ENCODE measurements around the gene FBXW5.
A peak's percentile ranks its signal among the peaks of the same experiment; 100 is the strongest.

Gene FBXW5

DNA sequence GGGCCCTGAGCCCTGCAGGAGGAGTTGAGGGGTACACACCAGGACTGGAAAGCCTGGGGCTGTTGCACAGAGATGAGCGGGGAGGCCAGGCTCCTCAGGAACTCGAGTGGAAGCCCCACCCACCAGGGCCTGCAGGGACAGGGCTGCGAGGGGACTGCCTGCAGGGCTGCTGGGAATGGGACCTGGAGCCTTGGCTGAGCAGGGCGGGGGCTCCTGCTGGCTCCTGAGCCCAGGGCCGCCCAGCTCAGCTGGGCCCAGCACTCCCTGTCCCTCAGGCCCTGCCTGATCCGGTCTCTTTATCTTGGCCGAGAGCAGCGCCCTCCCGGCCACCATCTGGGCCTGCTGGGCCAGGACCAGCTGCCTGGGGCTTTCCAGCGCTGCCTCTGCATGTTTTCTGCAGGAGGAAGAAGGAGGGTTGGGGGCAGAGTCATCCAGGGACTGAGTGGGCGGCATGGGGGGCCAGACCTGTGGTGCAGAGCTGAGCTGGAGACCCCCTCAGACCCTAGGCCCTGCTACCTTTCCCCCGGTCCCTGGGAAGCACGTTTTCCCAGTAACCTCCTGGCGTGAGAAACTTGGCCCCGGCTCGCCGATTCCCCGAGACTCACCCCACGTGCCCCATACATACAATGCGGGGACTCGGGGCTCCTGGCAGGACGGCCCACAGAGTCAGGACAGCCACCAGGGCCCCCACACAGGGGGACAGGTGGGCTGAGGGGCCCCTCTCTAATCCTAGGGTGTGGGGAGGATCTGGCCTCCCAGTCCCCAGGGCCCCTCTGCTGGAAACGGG lies 16.9 kb upstream of the FBXW5 start:
- DNase-seq (ENCODE audit: low spot score), result no peak

DNA sequence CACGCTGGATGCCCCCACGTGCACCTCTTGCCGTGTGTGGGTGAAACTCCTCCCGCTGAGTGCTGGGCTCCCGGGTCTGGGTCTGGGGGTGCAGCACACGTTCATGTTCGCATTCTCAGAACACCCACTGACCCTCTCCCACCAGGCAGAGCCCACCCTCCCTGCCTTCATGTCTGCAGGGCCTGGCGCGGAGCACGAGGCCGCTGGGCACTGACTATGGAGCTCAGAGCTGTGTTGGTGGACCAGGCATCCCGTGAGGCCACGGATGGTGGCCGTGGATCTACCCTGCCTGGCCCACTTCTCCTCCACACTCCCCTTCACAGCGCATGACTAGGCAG lies 16.4 kb upstream of the FBXW5 start:
- no peak for DNase-seq (ENCODE audit: low spot score)

DNA sequence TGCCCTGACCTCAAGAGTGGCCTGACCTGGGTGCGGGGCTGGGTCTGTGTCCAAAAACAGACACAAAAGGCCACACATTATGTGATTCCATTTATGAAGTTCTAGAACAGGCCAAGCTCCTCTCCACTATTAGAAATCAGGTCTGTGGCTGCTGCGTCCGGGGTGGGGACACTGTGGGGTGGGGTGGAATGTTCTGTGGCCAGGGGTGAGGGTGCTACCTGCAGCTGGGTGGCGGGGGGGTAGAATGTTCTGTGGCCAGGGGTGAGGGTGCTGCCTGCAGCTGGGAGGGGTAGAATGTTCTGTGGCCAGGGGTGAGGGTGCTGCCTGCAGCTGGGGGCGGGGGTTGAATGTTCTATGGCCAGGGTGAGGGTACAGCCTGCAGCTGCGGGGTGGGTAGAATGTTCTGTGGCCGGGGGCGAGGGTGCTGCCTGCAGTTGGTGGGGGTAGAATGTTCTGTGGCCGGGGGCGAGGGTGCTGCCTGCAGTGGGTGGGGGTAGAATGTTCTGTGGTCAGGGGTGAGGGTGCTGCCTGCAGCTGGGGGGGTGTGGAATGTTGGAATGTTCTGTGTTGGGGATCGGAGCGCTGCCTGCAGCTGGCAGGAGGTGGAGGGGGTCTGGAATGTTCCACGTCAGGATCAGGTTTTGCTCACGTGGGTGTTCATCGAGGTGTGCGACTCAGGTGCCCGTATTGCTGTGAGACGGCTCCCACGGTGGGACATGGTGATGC lies 15.8 kb upstream of the FBXW5 start:
- DNase-seq (ENCODE audit: low spot score), result no peak

DNA sequence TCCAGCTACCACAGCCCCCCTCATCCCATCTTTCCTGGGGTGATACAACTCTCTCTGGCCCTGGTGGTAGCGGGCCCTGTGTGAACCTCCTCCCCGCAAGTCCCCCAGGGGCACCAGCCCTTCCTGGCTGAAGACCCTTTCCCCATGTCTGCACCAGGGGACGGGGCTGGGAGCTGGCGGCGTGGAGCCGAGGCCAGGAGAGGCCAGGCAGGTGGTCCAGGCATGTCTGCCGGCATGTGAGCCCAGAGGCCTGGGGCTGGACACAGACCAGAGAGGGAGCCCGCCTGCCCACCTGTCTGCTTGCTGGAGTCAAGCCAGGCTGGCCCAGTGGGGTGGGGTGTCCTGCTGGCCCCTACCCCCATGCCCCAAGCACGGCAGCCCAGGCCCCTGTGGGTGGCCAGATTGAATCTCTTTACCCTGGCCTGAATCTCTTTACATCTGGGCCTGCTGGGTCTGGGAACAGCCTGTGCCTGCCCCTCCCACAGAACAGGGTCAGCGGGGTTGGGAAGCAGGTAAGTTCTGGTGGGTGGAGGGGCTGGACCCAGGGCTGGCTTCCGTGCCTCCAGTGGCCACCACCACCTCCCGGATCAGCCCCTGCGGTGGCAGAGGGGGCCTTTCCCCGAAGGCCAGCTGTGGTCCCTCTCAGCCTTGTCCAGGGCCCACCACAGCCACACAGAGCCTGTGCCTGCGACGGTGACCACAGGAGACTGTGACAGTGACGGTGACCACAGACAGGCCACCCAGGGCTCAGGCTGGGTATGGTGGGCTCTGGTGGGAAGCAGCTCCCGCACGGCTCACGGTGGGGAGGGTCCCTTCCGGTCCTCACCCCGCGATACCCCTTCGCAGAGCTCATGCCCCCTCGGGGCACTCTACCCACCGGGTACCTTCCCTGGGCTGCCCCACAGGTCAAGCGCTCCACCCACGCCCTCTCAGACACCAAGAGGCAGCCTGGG lies 14.6 kb upstream of the FBXW5 start:
- no peak for DNase-seq (ENCODE audit: low spot score)

DNA sequence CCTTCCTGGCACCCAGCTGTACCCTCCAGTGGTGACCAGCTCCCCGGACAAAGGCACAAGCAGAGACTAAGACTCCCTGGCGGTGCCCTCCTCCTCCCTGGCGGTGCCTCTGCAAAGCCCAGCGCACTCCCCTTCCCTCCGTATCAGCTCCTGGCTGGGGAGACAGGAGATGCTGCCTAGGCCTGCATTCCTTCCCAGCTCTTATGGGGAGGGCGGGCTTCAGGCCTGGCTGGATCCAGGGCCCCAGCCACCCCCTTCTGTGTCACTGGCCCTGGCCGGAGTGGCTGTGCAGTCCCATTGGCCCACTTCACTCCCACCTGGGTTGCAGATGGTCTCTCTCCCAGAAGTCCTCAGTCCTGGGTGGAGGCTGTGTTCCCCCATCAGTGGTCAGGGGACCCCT lies 13.9 kb upstream of the FBXW5 start:
- no peak for DNase-seq (ENCODE audit: low spot score)

DNA sequence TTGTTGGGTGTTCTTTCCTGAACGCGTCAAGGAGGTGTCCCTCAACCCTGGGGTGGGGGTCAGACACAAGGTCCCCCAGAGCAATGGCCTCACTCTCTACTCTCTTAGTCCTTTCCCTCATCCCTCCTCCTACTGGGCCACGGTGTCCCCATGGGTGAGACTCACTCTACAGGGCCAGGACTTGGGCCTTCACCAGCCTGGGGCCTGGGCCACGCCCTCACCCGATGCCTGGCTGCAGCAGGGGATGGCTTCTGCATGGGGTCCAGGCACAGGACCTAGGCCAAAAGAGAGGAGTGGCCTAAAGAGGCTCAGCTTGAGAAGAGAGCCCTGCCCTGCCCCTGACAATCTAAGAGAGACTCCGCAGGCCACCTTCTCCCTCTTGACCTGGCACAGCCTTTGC lies 13.4 kb upstream of the FBXW5 start:
- DNase-seq (ENCODE audit: low spot score), result no peak

DNA sequence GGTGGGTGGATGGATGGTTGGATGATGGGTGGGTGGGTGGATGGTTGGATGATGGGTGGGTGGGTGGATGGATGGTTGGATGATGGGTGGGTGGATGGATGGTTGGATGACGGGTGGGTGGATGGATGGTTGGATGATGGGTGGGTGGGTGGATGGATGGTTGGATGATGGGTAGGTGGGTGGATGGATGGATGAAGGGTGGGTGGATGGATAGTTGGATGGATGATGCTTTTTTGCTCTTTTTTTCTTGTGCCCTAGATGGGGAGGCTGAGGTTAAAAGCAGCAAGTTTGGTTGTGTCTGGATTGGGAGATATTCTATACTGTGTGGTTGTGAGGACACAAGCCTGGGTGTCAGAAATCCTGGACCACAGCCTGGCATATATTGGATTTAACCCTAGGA lies 12.9 kb upstream of the FBXW5 start:
- DNase-seq (ENCODE audit: low spot score), result no peak

DNA sequence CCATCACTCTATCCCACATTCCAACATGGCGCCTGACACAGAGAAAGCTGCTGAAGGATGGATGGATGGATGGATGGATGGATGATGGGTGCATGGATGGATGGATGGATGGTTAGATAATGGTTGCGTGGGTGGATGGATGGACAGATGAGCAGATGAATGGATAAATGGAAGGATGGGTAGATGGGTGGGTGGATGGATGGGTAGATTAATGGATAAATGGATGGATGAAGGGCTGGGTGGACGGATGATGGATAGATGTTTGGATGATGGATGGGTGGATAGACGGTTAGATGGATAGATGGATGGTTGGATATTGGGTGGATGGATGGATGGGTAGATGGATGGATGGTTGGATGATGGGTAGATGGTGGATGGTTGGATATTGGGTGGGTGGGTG lies 12.1 kb upstream of the FBXW5 start:
- no peak for DNase-seq (ENCODE audit: low spot score)

DNA sequence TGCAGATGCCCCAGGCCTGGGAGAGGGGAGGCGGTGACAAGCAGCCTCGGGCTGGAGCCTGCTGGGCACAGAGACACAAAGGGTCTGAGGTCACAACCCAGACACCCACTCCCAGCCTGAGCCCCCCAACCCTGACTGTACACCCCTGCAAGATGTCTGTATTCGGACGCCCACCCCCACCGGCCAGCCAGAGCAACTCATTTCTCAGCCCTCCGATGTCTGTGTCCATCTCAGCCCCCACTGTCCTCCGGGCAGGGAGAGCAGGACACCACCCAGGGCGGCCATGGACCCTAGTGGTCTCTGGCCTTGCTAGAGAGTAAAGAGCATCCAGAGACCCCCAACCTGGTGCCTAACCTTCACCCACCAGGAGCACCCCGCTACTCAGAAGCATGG lies 11.4 kb upstream of the FBXW5 start:
- DNase-seq (ENCODE audit: low spot score), result no peak

DNA sequence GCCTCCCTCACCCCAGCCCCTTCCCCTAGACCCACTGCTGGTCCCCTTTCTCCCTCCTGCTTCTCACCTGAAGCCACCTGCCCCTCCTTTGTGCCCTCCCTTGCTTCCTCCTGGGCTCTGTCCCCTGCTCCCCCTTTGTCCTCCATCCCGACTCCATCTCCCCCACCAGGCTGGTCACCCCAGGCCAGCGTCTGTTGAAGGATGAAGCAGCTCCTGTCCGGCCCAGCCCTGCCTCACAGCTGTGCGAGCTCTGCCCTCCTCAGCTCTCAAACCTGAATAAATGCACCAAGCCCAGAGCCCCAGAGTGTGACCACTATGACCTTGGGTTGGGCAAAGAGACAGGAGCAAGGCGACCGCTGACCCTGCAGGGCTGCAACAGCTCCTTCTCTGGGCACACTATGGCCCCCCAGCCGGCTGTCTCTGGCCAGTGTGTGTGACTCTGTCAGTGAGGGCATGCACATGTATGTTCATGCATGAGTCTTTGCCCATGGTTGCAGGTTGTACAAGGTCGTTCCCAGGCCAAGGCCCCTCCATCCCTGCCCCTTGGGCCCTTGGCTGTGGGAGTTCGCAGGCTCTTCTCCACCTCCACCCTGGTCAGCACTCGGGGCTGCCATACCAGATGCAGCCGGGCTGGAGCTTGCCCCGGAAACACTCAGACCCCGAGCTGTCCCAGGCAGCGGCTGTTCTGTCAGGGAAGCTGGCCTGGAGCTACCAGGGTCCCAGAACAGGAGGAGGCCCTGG lies 10.8 kb upstream of the FBXW5 start:
- DNase-seq (ENCODE audit: low spot score), result no peak

DNA sequence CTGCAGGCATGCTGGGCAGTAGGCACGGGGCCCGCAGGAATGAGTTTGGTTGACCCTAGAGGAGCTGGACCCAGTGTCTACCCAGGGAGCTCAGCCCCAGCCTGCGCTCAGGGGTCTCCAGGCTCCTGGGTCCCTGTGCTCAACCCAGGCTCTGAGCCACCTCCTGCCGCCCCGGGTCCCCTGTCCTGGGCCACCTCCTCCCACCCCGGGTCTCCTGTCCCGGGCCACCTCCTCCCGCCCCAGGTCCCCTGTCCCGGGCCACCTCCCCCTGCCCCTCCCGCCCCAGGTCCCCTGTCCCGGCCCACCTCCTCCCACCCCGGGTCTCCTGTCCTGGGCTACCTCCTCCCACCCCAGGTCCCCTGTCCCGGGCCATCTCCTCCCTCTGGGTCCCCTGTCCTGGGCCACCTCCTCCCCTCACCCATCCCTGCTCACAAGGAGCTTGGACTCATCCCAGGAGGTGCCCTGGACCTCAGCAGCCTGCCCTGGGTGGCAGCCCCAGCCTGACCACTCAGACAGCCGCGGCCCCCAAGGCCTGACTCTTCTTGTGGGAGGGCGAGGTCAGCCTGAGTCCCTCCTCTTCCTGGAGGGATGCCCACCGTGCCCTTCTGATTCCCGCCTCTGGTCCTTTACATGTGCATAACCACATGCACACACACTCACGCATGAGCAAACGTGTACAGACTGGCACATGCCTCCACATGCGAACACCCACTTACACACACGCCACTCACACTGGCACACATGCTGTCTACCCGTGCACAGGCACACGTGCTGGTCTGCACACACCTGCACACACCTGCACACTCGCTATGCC lies 9.9 kb upstream of the FBXW5 start:
- DNase-seq (ENCODE audit: low spot score), result no peak

DNA sequence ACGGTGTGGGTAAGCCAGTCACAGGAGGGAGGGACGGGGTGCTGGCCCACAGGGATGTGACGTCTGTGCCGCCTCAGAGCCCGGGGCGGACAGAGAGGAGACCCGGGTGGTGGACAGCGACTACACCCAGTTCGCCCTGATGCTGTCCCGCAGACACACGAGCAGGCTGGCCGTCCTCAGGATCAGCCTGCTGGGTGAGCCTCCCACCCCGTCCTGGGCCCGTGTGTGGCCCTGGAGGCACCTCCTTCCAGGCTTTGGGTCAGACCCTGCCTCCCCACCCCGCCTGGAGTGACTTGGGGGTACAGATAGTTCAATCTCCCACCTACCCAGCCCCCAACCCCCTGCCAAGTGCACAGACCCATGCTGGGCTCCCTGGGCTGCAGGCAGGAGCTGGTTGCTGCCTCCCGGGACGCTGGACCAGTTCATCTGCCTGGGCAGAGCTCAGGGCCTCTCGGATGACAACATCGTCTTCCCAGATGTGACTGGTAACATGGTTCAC lies 9.3 kb upstream of the FBXW5 start:
- no peak for DNase-seq (ENCODE audit: low spot score)

DNA sequence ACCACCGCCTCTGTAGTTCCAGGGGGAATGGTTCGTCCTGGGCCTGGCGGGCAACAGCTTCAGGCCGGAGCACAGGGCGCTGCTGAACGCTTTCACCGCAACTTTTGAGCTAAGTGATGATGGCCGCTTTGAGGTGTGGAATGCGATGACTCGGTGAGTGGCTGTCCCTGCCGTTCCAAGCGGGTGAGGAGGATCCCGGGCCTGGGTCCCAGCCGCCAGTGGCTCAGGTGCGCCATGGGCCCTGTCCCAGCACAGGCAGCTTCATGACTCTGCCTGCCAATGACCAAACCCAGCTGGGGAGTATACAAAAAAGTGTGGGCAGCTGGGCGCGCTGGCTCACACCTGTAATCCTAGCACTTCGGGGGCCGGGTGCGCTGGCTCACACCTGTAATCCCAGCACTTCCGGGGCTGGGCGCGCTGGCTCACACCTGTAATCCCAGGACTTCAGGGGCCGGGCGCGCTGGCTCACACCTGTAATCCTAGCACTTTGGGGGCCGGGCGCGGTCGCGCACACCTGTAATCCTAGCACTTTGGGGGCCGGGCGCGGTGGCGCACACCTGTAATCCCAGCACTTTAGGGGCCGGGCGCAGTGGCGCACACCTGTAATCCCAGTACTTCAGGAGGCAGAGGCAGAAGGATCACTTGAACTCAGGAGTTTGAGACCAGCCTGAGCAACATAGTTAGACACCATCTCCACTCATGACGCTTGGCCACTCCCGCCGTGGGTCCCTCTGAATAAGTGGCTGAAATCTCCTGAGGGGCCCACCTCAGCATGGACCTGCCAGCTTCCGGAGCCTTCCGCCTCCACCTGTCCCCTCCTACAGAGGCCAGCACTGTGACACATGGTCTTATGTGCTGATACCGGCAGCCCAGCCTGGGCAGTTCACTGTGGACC lies 8.6 kb upstream of the FBXW5 start:
- no peak for DNase-seq (ENCODE audit: low spot score)

DNA sequence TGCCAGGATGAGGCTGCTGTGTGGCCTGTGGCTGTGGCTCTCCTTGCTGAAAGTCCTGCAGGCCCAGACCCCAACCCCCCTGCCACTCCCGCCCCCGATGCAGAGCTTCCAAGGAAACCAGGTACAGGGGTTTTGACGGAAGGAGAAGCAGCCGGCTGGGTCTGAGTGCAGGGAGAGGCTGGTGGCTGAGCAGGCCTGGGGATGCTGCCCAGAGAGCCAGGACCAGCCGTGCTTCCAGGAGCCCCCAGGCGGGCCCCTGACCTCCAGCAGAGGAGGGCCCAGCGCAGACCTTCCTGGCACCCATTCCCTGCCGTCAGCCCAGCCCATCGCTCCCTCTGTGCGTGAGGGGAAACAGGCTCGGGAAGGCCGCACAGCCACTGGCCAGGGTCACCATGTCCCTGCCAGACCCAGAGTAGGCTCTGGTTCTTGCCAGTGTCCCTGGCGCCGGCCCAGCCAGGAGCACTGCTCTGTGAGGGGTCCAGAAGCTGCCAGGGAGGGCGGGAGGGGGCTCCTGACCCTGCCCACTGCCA lies 7.8 kb upstream of the FBXW5 start:
- no peak for DNase-seq (ENCODE audit: low spot score)

DNA sequence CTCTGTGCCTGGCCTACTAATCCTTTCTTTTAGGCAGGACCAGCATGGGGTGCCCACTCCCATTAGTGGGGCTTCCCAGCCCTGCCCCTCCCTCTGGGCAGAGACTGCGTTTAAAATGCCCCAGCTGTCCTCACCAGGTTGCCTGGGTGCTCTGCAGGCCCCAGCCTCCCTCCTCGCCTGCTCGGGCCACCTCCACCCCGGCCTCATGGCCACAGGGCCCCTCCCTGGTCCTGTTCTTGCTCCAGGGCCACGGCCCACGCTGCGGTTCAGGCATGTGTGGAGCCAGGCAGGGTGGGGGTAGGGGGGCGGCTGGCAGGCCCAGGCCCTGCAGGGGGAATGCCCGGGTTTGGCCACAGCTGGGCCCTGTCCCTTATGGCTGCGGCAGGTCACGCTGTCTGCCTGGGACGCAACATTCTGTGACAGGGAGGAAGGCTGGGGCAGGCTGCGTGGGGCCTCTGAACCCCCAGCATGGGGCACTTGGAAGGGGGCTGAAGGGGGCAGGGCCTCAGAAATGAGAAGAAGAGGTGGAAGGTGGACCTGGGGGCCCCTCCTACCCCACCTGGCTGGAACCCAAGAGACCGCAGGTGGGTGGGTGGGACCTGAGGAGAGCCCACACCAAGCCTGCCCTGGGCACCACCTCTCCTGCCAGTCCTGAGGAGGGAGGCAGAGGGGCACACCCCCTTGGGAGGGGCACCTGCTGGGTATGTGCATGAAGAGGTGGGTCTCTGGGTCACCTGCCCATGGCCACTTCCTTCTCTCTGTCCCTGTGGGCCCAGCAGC lies 7.2 kb upstream of the FBXW5 start, which contains the start of gene LCN12:
Gene LCN12, plus strand, starts transcription at position 733 of the 780 bp plus-strand sequence. CDS start 55 bp downstream, outside the sequence.
- no peak for DNase-seq (ENCODE audit: low spot score)

DNA sequence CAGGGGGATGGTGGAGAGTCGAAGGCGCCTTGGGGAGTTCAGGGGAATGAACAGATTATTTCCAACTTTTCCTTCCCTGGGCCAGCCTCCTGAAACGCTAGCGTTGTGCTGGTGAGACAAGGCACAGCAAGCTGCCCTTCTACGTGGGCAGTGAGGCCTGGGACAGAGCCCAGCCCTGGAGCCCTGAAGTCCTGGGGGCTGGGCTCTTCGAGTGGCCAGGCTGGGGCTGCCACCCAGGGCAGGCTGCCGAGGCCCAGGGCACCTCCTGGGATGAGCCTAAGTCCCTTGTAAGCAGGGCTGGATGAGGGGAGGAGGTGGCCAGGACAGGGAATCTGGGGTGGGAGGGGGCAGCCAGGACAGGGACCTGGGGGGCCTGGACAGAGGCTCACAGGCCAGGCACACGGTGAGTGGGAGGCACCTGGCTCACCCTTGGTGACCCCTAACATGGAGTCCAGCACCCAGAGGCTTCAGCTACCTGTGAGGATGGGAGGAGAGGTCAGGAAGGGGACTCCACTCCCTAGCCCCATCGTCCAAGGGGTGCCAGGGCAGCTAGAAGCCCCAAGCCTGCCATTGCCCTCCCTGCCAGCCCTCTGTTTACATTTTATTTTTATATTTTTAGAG lies 6.2 kb upstream of the FBXW5 start:
- no peak for DNase-seq (ENCODE audit: low spot score)

DNA sequence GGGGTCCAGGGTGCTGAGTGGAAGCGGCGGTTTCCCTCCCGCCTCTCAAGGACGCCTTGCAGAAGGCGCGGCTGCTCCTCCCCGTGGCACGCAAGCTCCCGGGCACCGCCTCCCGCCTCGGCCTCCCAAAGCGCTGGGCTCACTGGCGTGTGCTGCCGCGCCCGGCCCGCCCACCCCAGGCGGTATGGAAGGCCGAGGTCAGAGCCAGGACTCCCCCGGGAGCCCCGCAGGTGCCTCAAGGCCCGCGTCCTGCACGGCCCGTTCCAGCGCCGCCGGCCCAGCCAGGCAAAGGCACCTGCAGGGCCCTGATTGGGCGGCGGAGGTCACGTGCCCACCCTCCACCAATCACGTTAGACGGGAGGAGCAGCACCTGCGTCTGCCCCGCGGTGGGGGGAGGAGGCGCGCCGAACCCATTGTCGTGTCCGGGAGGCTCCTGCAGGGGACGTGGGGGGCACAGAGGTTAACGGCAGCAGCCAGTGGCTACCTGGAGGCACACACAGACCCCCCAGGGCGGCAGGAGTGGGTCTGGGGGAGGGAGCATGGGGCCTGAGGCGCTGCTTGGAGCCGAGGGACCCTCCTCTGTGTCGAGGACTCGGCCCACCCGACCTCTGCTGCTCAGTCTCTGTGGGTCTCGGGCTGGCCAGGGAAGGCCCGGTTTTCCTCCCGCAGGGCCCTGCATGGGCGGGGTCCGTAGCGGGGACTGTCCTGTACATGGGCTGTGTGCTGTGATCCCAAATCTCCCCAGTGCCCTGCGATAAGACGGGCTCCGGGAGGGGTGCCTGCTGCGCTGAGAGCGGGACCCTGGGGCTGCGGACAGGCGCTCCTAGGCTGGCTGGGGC lies 5.5 kb upstream of the FBXW5 start:
- DNase-seq (ENCODE audit: low spot score), result peak; percentile 97
